GM12875 (cell line): ENCODE measurements around the gene DEDD2.

ENCODE experiments used
- H3K4me3 ChIP-seq: one replicate; pipeline ENCODE4 v1.5.1; 2011; ENCODE audit warnings: low read depth, low read length, control low read depth
- TF ChIP-seq, protein P1 (sequence below): IDR thresholded peaks from 2 replicates; pipeline ENCODE4 v1.5.1; 2011; ENCODE audit warnings: low read depth, mild to moderate bottlenecking, control low read depth, inconsistent platforms, low read length, moderate library complexity, borderline replicate concordance; ENCODE audit not compliant: insufficient read depth

Gene DEDD2

DNA sequence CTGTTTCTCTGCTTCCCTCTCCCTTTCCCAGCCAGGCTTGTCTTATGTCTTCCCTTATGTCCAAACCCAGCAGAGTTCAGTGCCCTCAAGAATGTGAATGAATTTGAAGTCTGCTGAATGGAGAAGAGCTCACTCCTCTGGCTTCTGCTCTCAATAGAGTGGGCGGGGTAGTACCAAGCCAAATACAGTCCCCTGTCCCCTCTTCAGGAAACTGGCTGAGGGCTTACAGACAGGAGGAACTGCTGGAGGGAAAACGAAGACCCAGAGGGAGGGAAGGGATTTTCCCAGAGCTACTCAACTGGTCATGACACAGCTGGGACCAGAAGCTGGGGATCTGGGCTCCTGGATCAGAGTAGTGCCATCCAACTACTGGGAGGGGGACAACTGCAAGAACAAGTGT, 52.3 kb downstream of the DEDD2 start:
- TF ChIP-seq, protein P1, sequence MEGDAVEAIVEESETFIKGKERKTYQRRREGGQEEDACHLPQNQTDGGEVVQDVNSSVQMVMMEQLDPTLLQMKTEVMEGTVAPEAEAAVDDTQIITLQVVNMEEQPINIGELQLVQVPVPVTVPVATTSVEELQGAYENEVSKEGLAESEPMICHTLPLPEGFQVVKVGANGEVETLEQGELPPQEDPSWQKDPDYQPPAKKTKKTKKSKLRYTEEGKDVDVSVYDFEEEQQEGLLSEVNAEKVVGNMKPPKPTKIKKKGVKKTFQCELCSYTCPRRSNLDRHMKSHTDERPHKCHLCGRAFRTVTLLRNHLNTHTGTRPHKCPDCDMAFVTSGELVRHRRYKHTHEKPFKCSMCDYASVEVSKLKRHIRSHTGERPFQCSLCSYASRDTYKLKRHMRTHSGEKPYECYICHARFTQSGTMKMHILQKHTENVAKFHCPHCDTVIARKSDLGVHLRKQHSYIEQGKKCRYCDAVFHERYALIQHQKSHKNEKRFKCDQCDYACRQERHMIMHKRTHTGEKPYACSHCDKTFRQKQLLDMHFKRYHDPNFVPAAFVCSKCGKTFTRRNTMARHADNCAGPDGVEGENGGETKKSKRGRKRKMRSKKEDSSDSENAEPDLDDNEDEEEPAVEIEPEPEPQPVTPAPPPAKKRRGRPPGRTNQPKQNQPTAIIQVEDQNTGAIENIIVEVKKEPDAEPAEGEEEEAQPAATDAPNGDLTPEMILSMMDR, result no peak
- H3K4me3 ChIP-seq, result no peak overlapping the region

DNA sequence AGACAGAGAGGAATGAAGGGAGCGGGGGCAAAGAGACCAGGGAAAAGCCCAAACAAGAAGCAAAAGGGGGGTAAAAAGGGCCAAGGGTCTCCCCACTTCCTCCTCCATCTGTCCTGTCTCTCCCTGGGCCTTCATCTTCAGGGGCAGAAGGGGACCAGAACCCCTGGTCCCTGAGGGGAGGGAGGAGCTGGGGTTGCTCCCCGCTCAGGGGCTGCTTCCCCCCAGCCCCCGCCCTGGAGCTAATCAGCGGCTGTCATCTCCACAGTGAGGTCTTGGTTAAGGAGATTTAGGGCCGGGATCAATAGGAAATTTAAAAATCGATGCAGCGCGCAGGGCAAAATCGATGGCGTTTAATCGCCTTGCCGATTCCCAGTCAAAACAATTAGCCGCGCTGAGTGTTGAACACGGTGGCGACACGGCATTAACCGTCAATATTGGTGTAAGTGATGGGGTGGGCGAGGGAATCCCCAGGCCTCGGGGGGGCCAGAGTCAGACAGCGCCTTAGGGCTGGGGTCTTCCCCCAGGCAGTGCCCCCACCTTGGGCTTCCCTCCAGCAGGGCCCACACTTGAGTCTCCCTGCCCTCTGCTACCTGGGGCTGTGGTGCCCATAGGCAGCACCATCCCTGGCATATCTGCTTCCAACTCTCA, 55.7 kb downstream of the DEDD2 start:
- TF ChIP-seq, protein P1, result no peak
- no peak overlapping the region for H3K4me3 ChIP-seq

DNA sequence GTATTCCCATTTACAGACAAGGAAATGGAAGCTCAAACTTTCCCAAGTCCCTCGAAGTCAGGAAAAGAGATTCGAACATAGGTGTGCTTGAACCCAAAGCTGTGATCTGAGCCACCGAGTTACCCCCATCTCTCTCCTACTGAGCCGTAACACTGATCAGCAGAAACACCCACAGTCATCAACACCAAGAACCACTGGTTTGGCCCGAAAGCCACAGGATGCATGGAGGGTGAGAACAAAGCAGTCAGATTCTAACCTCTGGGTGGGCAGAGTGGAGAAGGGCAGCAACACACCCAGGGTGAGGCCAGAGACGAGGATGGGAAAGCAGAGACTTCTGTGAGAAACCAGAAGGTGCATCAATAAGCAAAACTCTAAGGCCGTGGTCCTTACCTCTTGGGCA, 57.5 kb downstream of the DEDD2 start:
- no peak overlapping the region for H3K4me3 ChIP-seq
- TF ChIP-seq, protein P1, result no peak

DNA sequence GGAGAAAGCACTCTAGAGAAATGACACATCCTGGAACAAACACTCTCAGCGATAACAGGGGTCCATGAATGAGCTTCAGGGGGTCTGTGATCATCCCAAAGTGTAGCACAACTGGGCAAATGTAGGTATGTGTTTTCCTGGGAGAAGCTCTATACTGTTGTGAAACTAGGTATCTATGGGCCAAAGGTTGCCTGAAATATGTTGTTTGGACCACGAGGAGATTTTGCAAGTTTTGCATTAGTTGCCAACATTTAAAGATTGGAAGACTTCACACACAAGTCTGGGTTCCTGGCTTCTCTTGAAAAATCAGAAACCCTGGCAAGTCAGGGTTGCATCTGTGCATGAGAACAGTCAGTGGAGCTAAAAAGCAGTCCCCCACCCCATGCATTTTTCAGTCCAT, 58.6 kb downstream of the DEDD2 start:
- TF ChIP-seq, protein P1, result no peak
- no peak overlapping the region for H3K4me3 ChIP-seq

DNA sequence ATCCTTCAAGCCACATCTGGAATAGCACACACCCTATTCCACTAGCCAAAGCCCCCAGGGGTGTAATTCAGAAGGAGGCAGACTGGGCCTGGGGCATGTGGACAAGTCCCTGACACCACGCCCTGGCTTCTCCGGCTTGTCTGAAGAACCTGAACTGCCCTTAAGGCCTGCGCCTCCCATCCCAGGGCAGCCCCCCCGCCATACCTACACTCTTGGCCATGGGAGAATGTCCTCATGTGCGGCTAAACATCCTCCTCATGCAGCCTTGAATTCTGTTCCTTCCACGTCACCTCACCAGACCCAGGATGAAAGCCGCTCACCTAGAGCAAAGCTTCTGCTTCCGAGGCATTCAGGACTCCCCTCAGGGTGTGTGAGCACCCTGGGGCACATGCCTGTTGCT, 60.9 kb downstream of the DEDD2 start:
- TF ChIP-seq, protein P1, result no peak

DNA sequence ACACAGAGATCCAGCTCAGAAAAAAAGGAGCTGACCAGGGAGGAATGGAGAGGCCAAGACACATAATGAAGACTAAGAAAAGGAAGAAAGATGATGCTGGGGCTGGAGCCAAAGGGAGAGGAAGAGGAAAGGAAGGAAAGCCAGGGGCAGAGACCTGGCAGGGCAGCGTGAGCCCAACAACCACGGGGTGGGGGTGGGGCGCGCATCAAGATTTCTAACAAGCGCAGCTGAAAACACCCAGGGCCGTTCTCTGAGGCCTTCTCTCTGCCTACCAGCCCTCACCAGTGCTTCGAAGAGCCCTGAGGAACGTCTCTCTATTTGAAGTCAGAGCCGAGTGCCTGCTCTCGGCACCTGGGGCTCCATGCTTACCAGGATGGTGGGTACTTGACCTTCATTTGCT, 61.7 kb downstream of the DEDD2 start:
- TF ChIP-seq, protein P1, result no peak
- no peak overlapping the region for H3K4me3 ChIP-seq

More for the DNA sequence above, 60.9 kb downstream of the DEDD2 start:
- no peak overlapping the region for H3K4me3 ChIP-seq
